Heart left ventricle (tissue), 16 donors: Measurements from ENCODE around the gene MICAL2. TPM values are rescaled to one million over a fixed set of nuclear protein-coding genes. Genes with fewer than 3 reads are reported as not detected.
A peak's percentile ranks its signal among the peaks of the same experiment; 100 is the strongest.

Source experiments
- ATAC-seq, 4 donors: fragments of 200-7000 bp; cut with Tn5 transposase; one replicate each; pipeline ENCODE4 v1.9.1; 2020 to 2022; ENCODE audit warnings: moderate library complexity in 4 of 4, mild to moderate bottlenecking in 3 of 4, moderate number of reproducible peaks in 1 of 4
- DNase-seq, 5 donors: peaks; one replicate each; pipeline ENCODE4 v3.0.0-alpha.2; 2020
- H3K27ac ChIP-seq, 12 donors: fragments of 200-600 bp; sonication (generic) in 4 of 12; one replicate each; pipeline versions ENCODE4 v1.5.0 to v1.8.0; 2016 to 2022; ENCODE audit warnings: mild to moderate bottlenecking in 2 of 12
- H3K27me3 ChIP-seq, 9 donors: fragments of 200-600 bp; sonication (generic) in 2 of 9; one replicate each; pipeline versions ENCODE4 v1.5.1 to v1.8.0; 2016 to 2022; ENCODE audit warnings: mild to moderate bottlenecking in 3 of 9
- H3K36me3 ChIP-seq, 9 donors: fragments of 200-600 bp; sonication (generic) in 2 of 9; one replicate each; pipeline versions ENCODE4 v1.5.0 to v1.8.0; 2018 to 2022; ENCODE audit warnings: mild to moderate bottlenecking in 2 of 9
- H3K4me1 ChIP-seq, 12 donors: fragments of 200-600 bp; sonication (generic) in 4 of 12; one replicate each; pipeline versions ENCODE4 v1.5.0 to v1.8.0; 2016 to 2022; ENCODE audit warnings: mild to moderate bottlenecking in 3 of 12
- H3K4me3 ChIP-seq, 12 donors: fragments of 200-600 bp; sonication (generic) in 4 of 12; one replicate each; pipeline versions ENCODE4 v1.5.0 to v1.8.0; 2017 to 2022; ENCODE audit warnings: mild to moderate bottlenecking in 9 of 12, moderate library complexity in 4 of 12
- H3K9me3 ChIP-seq, 12 donors: fragments of 200-600 bp; sonication (generic) in 4 of 12; one replicate each; pipeline versions ENCODE4 v1.5.0 to v1.8.0; 2016 to 2022; ENCODE audit warnings: mild to moderate bottlenecking in 1 of 12
- POLR2A ChIP-seq, 2 donors: fragments of 450-650 bp; IDR thresholded peaks; one replicate each; pipeline ENCODE4 v1.6.1; 2017; ENCODE audit warnings: antibody characterized with exemption in 2 of 2, mild to moderate bottlenecking in 2 of 2, moderate library complexity in 2 of 2
- WGBS, 4 donors: extraction: QIAGEN DNeasy Blood & Tissue Kit in 2 of 4; methylation state at CpG; one replicate each; pipeline versions ENCODE4 v1.1.5 to v1.1.7; 2013 to 2018; 5-methylcytosine and 5-hydroxymethylcytosine counted together
- intact Hi-C, 10 donors: fragments of 100-400 bp; cut with DNase I; formaldehyde crosslinking; loops; one replicate each; pipeline versions ENCODE4 v1.11.1 to v1.14.2; 2022
- polyA plus RNA-seq, 2 donors: library from polyadenylated mRNA; stranded (reverse); fragments of 200-250 nt; gene quantifications; one replicate each; pipeline ENCODE4 v1.2.3, GENCODE V29; 2013
- total RNA-seq, 9 donors: library from RNA; depleted of rRNA in 2 of 9; stranded (reverse); fragments of >200 nt in 2 of 9; fragmentation: NEBNext Ultra II Directional in 3 of 9; extraction: Animal tissue kit (Norgen Biotek cat#: 25700) in 3 of 9; gene quantifications; one replicate each; pipeline versions ENCODE4 v1.1.0 to v1.2.4, GENCODE V29; 2016 to 2023
- TF ChIP-seq, protein P1 (sequence below), 12 donors: fragments of 200-600 bp; sonication (generic) in 4 of 12; IDR thresholded peaks; one replicate each; pipeline versions ENCODE4 v1.5.0 to v1.8.0; 2018 to 2022; ENCODE audit warnings: antibody characterized with exemption in 12 of 12, mild to moderate bottlenecking in 5 of 12
- donor health status: ischemic (EF 13 %, LVEDD 7.1; RV severe dilation, severe dysfunction).
- donor health status: healthy with polysubstance abuse.
- donor health status: DM: no; HTN: yes; CAD: no.
- donor health status: DM: no; HTN: no; CAD: no.
- donor health status: ischemic (EF 25% LVEDD 6.9; RV normal size, moderate dysfunction).
- donor health status: ischemic (EF 25% LVEDD 5.7; RV mildly dilated, moderate dysfunction).
- donor health status: healthy.
- donor health status: DM: yes; HTN: yes; CAD: no.
- donor health status: ischemic (EF 35%, LVEDD 5.7; RV mildly dilated, moderate dysfunction).
- donor health status: nonischemic (EF 11% LVEDD 7.7; RV severe dilation, severe dysfunction).
- donor health status: DM: yes; HTN: yes; CAD: no.
- donor health status: PGD.
- donor health status: ischemic (EF 29% LVEDD 5.4; RV normal size, mild dysfunction).
- donor health status: nonischemic (EF 23%, LVEDD 6.1; RV moderate dilation, normal function).

Gene MICAL2
- total and polyA plus RNA-seq, 11 donors, result 37.6 to 110 (median 86.4) TPM

DNA sequence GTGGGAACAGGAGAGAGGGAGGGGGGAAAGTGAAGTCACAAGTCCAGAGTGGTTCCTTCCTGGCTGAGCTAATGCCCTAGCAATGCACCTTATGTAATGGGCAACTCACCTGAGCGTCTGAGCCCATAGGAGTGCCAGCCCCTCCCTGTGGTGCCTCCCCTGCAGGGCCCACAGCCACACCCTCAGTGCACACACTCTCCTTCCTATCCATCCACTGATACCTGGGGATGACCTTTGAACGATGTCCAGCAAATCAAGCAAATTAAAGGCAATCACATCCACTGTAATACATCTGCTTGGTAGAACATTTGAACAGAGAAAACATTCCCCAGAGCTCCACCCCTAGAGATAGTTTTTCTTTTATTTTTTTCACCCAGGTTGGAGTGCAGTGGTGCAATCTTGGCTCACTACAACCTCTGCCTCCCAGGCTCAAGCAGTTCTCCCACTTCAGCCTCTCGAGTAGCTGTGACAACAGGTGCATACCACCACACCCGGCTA is 19.6 kb upstream of the MICAL2 start:
- no peaks in the 10 kb centered on the region for H3K36me3 ChIP-seq
- DNase-seq, result no peak
- peaks cover 12 to 80% (median 65%) of the 10 kb centered on the region in 12 donors for H3K4me1 ChIP-seq
- H3K9me3 ChIP-seq, result no peaks in the 10 kb centered on the region
- no peak overlapping the region for H3K4me3 ChIP-seq
- H3K27me3 ChIP-seq, result no peaks in the 10 kb centered on the region
- TF ChIP-seq POLR2A (IDR thresholded peaks at IDR 0.05), result no peak
- TF ChIP-seq, protein P1, sequence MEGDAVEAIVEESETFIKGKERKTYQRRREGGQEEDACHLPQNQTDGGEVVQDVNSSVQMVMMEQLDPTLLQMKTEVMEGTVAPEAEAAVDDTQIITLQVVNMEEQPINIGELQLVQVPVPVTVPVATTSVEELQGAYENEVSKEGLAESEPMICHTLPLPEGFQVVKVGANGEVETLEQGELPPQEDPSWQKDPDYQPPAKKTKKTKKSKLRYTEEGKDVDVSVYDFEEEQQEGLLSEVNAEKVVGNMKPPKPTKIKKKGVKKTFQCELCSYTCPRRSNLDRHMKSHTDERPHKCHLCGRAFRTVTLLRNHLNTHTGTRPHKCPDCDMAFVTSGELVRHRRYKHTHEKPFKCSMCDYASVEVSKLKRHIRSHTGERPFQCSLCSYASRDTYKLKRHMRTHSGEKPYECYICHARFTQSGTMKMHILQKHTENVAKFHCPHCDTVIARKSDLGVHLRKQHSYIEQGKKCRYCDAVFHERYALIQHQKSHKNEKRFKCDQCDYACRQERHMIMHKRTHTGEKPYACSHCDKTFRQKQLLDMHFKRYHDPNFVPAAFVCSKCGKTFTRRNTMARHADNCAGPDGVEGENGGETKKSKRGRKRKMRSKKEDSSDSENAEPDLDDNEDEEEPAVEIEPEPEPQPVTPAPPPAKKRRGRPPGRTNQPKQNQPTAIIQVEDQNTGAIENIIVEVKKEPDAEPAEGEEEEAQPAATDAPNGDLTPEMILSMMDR (IDR thresholded peaks at IDR 0.05), result no peak
- H3K27ac ChIP-seq, result peak overlapping the region in 7 of 12 donors; percentile 3 to 71 (median 39)
- WGBS, 4 donors, result 76 to 87% (median 83%) methylated on average over 4 of the region's 4 CpGs
- intact Hi-C loops, result loop anchor here in 2 of 10 donors (10.0 kb wide), 2 partner anchors 64 to 144 kb away; no protein-coding TSS in a partner anchor
- no peak for ATAC-seq

DNA sequence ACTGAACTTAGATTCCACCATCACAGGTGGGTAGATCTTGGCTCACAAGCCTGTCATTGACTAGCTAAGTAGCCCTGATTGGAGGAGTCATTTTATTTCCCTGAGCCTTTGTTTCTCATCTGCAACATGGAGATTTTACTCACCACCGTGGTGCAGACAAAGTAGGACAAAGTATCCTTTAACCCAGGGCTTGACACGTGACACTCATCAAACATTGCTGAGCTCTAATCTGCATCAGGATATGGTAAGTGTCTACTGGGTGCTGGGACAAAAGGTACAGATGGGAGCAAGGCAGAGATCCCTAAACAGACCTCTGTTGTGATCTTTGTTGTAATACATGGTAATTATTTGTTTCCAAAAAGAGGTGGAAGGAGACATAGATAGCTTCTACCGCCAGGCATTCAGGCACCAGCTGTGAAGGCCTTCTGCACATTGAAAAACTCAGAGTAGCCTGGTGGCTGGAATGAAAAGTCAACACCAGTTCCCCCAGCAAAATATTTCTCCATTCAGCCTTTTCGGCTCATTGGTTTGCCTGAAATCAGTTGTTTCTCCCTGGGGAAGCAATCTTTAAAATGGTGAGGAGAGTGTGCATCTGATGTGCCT is 18.3 kb upstream of the MICAL2 start:
- intact Hi-C loops, result loop anchor here in 3 of 10 donors (2.0 to 10.0 kb wide), 3 partner anchors 17 to 143 kb away; no protein-coding TSS in a partner anchor
- no peaks in the 10 kb centered on the region for H3K27me3 ChIP-seq
- H3K4me3 ChIP-seq, result no peak overlapping the region
- peak in 1 of 4 donors; percentile 46 for ATAC-seq
- no peaks in the 10 kb centered on the region for H3K9me3 ChIP-seq
- no peaks in the 10 kb centered on the region for H3K36me3 ChIP-seq
- DNase-seq, result no peak
- TF ChIP-seq, protein P1 (IDR thresholded peaks at IDR 0.05), result peak in 1 of 12 donors; percentile 12
- no peak for TF ChIP-seq POLR2A (IDR thresholded peaks at IDR 0.05)
- H3K4me1 ChIP-seq, result peaks cover 5 to 67% (median 53%) of the 10 kb centered on the region in 12 donors
- WGBS, 4 donors, result 43 to 52% (median 50%) methylated on average over 4 of the region's 4 CpGs
- peak overlapping the region in 4 of 12 donors; percentile 2 to 33 (median 6) for H3K27ac ChIP-seq

DNA sequence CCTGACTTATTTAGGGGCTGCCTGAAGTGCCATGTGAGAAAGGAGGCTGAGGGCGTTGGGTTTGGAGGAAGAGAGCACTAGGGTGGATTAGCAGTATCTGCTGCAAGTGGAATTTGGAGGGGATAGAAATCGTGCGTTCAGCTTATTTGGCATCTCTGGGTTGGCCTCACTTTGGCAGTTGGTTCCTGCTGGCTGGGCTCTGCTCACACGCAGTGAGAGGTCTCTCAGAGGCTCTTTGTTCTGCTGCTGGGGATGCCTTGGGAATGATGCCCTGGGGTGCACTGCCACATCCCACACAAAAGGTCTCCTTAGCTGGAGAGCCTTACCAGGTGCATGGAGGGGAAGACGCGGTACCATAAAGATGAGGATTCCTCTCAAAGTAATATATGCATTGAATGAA is 17.7 kb upstream of the MICAL2 start:
- H3K27ac ChIP-seq, result no peak overlapping the region
- H3K9me3 ChIP-seq, result no peaks in the 10 kb centered on the region
- H3K4me3 ChIP-seq, result no peak overlapping the region
- peaks cover 0 to 60% (median 46%) of the 10 kb centered on the region in 12 donors for H3K4me1 ChIP-seq
- intact Hi-C loops, result loop anchor here in 3 of 10 donors (2.0 to 10.0 kb wide), 3 partner anchors 16 to 142 kb away; no protein-coding TSS in a partner anchor
- H3K27me3 ChIP-seq, result no peaks in the 10 kb centered on the region
- H3K36me3 ChIP-seq, result no peaks in the 10 kb centered on the region
- DNase-seq (no peak), ATAC-seq (no peak)
- TF ChIP-seq POLR2A (IDR thresholded peaks at IDR 0.05), result no peak
- TF ChIP-seq, protein P1 (IDR thresholded peaks at IDR 0.05), result no peak
- WGBS, 4 donors, result 63 to 75% (median 68%) methylated on average over 6 of the region's 6 CpGs
